ENCODE data around the gene POMC. TPM values are rescaled to one million over a fixed set of nuclear protein-coding genes. Genes with fewer than 3 reads are reported as not detected.

The POMC gene
- total RNA-seq, 1 experiment from 2014 or later = not detected

DNA sequence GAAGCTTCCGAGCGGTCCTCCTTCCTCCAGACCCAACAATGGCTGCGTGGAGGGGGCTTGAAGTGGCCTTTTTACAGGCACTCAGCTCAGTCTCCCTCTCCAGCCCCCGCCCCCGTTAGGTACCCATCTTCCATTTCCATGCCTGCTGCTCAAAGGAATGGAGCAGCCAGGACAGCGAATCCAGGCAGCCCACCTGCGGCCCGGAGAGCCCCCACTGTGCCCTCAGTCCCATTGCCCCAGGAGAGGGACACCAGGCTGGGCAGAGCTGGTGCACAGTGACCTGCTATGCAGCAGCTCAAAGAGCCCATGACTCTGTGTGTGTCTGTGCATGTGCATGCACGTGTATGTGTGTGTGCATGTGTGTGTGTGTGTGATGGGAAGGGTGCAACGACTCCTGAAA is 10.6 kb upstream of the POMC start:
- Histone ChIP-seq H3K4me1 (replicated peaks; ENCODE audit: insufficient read depth) (peaks cover under 1% of the 10 kb centered on the region; the same call in 1 of the 2 replicates), H3K9me2 (ENCODE audit: insufficient read depth) (no peaks in the 10 kb centered on the region), H3K36me3 (ENCODE audit: low read depth) (no peaks in the 10 kb centered on the region), H3K79me2 (ENCODE audit: low read depth) (no peaks in the 10 kb centered on the region), H2AFZ (no peak overlapping the region), H3K4me3 (no peak overlapping the region), H3K27ac (no peak overlapping the region), H4K20me1 (ENCODE audit: insufficient read depth) (no peaks in the 10 kb centered on the region), H3K9me3 (ENCODE audit: insufficient read depth, low read depth) (0 out of 2 replicates have a peak, but pooled peaks cover 3% of the 10 kb centered on the region), H3K27me3 (ENCODE audit: insufficient read depth, low read depth) (peaks cover 58% of the 10 kb centered on the region), H3F3A (ENCODE audit: insufficient read depth, low read depth) (no peaks in the 10 kb centered on the region), H3K4me2 (no peak overlapping the region)
- ChIA-PET POLR2A (ENCODE audit: unreplicated experiment) (interaction anchor here (0.6 kb wide), 1 partner anchor 322 kb away, joined by 8 read pairs; no protein-coding TSS in a partner anchor), CTCF (no interaction called here)
- TF ChIP-seq, protein P1, sequence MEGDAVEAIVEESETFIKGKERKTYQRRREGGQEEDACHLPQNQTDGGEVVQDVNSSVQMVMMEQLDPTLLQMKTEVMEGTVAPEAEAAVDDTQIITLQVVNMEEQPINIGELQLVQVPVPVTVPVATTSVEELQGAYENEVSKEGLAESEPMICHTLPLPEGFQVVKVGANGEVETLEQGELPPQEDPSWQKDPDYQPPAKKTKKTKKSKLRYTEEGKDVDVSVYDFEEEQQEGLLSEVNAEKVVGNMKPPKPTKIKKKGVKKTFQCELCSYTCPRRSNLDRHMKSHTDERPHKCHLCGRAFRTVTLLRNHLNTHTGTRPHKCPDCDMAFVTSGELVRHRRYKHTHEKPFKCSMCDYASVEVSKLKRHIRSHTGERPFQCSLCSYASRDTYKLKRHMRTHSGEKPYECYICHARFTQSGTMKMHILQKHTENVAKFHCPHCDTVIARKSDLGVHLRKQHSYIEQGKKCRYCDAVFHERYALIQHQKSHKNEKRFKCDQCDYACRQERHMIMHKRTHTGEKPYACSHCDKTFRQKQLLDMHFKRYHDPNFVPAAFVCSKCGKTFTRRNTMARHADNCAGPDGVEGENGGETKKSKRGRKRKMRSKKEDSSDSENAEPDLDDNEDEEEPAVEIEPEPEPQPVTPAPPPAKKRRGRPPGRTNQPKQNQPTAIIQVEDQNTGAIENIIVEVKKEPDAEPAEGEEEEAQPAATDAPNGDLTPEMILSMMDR (conservative IDR thresholded peaks at IDR 0.05) = no peak
- no peak for TF ChIP-seq EZH2 (IDR thresholded peaks at IDR 0.05; ENCODE audit: low read depth)
- BruUV-seq (replicated peaks) = no TSS peak
- intact Hi-C loops (cut with micrococcal nuclease; ENCODE audit: unreplicated experiment) = no loop called here
- DNase-seq = no peak

GRCh38 chr2:25177211-25177611 is 8.8 kb upstream of the POMC start:
- TF ChIP-seq EZH2 (IDR thresholded peaks at IDR 0.05; ENCODE audit: low read depth) = no peak
- TF ChIP-seq, protein P1 (conservative IDR thresholded peaks at IDR 0.05) = no peak
- no peaks in the 10 kb centered on the region for H3K79me2 ChIP-seq (ENCODE audit: low read depth)
- no peak overlapping the region for H3K4me3 ChIP-seq
- H3K9me3 ChIP-seq (ENCODE audit: insufficient read depth, low read depth) = no peaks in the 10 kb centered on the region
- no peak overlapping the region for H3K27ac ChIP-seq
- H3K4me1 ChIP-seq (replicated peaks; ENCODE audit: insufficient read depth) = no peaks in the 10 kb centered on the region
- H3K4me2 ChIP-seq = no peak overlapping the region
- intact Hi-C loops (cut with micrococcal nuclease; ENCODE audit: unreplicated experiment) = no loop called here
- BruUV-seq (replicated peaks) = no TSS peak
- ChIA-PET POLR2A (ENCODE audit: unreplicated experiment) (no interaction called here), CTCF (interaction anchor here (0.5 kb wide), 1 partner anchor 9 kb away, joined by 4 read pairs; the partner anchor contains the start of gene POMC)
- no peaks in the 10 kb centered on the region for H3K36me3 ChIP-seq (ENCODE audit: low read depth)
- H4K20me1 ChIP-seq (ENCODE audit: insufficient read depth) = no peaks in the 10 kb centered on the region
- no peaks in the 10 kb centered on the region for H3F3A ChIP-seq (ENCODE audit: insufficient read depth, low read depth)
- H3K27me3 ChIP-seq (ENCODE audit: insufficient read depth, low read depth) = peaks cover 64% of the 10 kb centered on the region
- no peaks in the 10 kb centered on the region for H3K9me2 ChIP-seq (ENCODE audit: insufficient read depth)
- no peak overlapping the region for H2AFZ ChIP-seq
- DNase-seq = no peak

DNA sequence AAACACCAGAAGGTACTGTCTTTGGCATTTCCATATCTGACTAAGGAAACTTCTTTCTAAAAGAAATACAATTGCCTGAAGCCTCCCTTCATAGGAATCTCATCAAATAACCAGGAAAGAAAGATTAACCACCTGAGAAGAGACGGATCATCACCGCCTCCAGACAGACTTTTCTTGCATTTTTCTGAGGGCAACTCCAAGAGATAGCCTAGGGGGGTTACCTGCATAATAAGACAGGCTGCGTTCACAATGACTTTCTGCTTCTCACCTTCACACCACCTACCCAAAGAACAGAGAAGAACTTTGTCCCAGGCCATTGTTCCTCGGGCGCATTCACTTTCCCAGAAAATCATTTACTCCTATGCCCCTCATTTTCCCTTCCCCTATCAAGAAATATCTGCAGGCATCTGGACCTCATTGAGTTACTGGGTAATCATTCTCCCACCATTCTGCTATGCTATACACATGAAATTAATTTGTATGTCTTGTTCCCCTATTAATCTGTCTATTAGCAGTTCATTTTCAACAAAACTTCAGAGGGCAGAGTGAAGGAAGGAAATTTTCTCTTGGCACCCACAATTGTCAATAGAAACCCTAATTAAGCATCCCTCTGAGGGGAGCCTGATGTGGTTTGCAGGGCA is 8.3 kb upstream of the POMC start:
- Histone ChIP-seq H3K36me3 (ENCODE audit: low read depth) (no peaks in the 10 kb centered on the region), H3F3A (ENCODE audit: insufficient read depth, low read depth) (no peaks in the 10 kb centered on the region), H3K27me3 (ENCODE audit: insufficient read depth, low read depth) (peaks cover 60% of the 10 kb centered on the region), H3K4me1 (replicated peaks; ENCODE audit: insufficient read depth) (no peaks in the 10 kb centered on the region), H3K27ac (no peak overlapping the region), H3K4me3 (no peak overlapping the region), H3K9me3 (ENCODE audit: insufficient read depth, low read depth) (no peaks in the 10 kb centered on the region), H3K4me2 (no peak overlapping the region), H2AFZ (no peak overlapping the region), H3K79me2 (ENCODE audit: low read depth) (no peaks in the 10 kb centered on the region), H4K20me1 (ENCODE audit: insufficient read depth) (no peaks in the 10 kb centered on the region), H3K9me2 (ENCODE audit: insufficient read depth) (no peaks in the 10 kb centered on the region)
- TF ChIP-seq EZH2 (IDR thresholded peaks at IDR 0.05; ENCODE audit: low read depth) = no peak
- TF ChIP-seq, protein P1 (conservative IDR thresholded peaks at IDR 0.05) = no peak
- no TSS peak for BruUV-seq (replicated peaks)
- no peak for DNase-seq
- ChIA-PET POLR2A (ENCODE audit: unreplicated experiment) (no interaction called here), CTCF (no interaction called here)
- intact Hi-C loops (cut with micrococcal nuclease; ENCODE audit: unreplicated experiment) = no loop called here

Measured in PC-9 (cell line).